ENCODE data around the gene NRP2. TPM values are rescaled to one million over a fixed set of nuclear protein-coding genes. Genes with fewer than 3 reads are reported as not detected.

NRP2 gene
- total RNA-seq, 4 donors from 2014 or later: 35.9 to 156 (median 114) TPM

DNA sequence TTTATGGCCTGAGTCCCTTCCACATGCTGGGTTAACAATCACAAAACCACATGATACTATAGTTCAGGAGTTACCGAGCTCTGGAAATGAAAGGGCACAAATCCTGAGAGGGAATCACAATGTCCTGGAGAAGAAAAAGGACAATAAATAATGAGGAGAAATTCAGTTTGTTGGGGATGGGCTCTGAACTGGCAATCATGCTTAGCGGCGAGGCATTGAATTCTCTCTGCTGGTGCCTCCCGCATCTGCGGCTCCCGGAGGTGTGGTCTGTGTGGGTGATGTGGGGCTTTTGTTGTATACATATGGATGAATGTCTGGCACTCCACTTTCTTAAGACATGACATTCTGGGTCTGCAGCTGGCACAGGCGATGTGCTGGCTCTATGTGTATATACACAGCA lies 46.1 kb downstream of the NRP2 start:
- peak overlapping the region; percentile 82 to 91 for H3K27ac ChIP-seq
- intact Hi-C loops (cut with DNase I; ENCODE audit: low total_unique reads): no loop called here
- DNase-seq: no peak
- H3K9me3 ChIP-seq: no peaks in the 10 kb centered on the region
- TF ChIP-seq, protein P1, sequence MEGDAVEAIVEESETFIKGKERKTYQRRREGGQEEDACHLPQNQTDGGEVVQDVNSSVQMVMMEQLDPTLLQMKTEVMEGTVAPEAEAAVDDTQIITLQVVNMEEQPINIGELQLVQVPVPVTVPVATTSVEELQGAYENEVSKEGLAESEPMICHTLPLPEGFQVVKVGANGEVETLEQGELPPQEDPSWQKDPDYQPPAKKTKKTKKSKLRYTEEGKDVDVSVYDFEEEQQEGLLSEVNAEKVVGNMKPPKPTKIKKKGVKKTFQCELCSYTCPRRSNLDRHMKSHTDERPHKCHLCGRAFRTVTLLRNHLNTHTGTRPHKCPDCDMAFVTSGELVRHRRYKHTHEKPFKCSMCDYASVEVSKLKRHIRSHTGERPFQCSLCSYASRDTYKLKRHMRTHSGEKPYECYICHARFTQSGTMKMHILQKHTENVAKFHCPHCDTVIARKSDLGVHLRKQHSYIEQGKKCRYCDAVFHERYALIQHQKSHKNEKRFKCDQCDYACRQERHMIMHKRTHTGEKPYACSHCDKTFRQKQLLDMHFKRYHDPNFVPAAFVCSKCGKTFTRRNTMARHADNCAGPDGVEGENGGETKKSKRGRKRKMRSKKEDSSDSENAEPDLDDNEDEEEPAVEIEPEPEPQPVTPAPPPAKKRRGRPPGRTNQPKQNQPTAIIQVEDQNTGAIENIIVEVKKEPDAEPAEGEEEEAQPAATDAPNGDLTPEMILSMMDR (IDR thresholded peaks at IDR 0.05): no peak
- no peak for TF ChIP-seq POLR2A (IDR thresholded peaks at IDR 0.05)
- H3K27me3 ChIP-seq: no peaks in the 10 kb centered on the region
- peaks cover 3 to 4% of the 10 kb centered on the region in 2 donors for H3K4me1 ChIP-seq
- no peaks in the 10 kb centered on the region for H3K36me3 ChIP-seq
- H3K4me3 ChIP-seq: no peak overlapping the region

DNA sequence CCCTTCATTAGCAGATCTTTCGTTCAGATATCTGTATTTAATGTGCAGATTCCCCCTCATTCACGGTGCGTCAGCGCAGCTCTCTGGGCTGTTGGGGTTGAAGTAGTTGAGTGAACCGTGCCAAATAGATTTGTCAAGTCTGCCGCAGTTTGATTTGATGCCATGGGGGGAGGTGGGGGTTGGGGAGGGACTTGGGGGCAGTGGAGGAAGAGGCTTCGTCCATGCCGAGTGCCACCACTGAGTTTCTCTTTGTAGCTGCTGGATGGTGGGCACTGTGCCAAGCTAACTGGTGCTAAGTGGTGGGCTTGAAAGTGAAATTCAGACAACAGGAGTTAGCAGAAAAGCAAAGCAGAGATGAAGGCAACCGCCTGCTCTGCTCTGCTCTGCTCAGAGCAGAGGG lies 47.9 kb downstream of the NRP2 start:
- Histone ChIP-seq H3K27me3 (no peaks in the 10 kb centered on the region), H3K27ac (peak overlapping the region; percentile 82 to 91), H3K4me3 (no peak overlapping the region), H3K9me3 (no peaks in the 10 kb centered on the region), H3K4me1 (peaks cover 3 to 4% of the 10 kb centered on the region in 2 donors), H3K36me3 (no peaks in the 10 kb centered on the region)
- peak in 1 of 2 donors; percentile 48 for DNase-seq
- TF ChIP-seq, protein P1 (IDR thresholded peaks at IDR 0.05): no peak
- no peak for TF ChIP-seq POLR2A (IDR thresholded peaks at IDR 0.05)
- intact Hi-C loops (cut with DNase I; ENCODE audit: low total_unique reads): no loop called here

DNA sequence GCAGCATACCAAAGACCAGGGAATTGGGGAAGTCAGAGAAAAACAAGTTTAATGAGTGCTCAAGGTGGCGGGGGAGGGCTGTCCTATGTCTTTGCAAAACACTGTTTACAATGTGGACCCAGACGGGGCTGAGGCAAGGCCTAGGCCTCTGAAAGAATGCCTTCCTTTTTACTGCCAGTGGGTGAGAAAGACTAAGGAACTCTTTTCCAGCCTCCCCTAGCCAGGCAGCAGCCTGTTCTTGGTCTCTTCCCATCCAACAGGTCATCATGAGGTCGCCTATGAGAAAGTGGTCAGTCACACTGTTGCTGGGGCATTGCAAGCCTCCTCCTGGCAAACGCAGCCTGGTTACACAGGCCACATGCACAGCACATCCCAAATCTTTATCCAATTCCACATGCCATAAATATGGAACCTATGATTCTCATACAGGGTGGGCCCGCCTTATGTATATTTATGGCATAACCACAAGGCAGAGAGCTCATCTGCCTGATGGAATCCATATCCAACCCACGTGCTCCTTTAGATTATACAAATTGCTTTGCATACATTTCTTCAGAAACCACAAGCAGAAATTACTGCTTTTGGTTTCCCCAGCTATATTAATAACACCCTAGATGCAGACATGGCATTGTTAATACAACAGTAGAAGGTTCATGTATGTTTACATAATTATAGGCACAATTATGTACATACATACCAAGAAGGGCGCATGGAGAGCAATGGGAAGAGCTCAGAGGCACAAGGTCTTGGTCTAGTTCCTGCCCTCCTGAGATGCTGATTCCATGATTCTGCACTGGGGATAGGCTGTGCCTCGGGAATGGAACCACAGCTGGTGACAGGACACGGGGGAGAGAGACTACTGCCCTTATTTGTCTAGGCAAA lies 48.6 kb downstream of the NRP2 start:
- no peaks in the 10 kb centered on the region for H3K36me3 ChIP-seq
- H3K27ac ChIP-seq: peak overlapping the region; percentile 82 to 91

DNA sequence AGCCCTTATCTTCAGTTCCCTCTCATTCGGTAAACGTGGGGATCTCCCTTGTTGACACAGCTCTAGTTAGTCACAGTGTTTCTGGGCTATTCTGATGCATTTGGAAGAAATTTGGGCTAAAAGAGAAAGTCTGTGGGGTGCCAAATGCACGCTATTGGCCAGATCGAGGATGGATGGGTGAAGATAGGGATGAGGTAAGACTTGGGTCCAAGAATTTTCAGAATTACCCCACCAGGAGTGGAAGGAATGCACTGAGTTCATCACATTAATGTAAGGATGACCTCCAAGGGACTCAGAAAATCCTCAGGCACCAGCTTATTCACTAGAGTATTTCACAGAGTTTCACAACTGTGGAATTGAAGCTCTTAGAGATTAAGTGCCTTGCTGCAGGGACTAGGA lies 49.3 kb downstream of the NRP2 start:
- H3K4me1 ChIP-seq: peaks cover 3 to 4% of the 10 kb centered on the region in 2 donors
- no peak overlapping the region for H3K4me3 ChIP-seq
- TF ChIP-seq POLR2A (IDR thresholded peaks at IDR 0.05): no peak
- TF ChIP-seq, protein P1 (IDR thresholded peaks at IDR 0.05): no peak
- intact Hi-C loops (cut with DNase I; ENCODE audit: low total_unique reads): no loop called here
- H3K27ac ChIP-seq: peak overlapping the region; percentile 82 to 91
- H3K27me3 ChIP-seq: no peaks in the 10 kb centered on the region
- H3K9me3 ChIP-seq: no peaks in the 10 kb centered on the region
- H3K36me3 ChIP-seq: no peaks in the 10 kb centered on the region
- DNase-seq: no peak

More for the DNA sequence above, 48.6 kb downstream of the NRP2 start:
- intact Hi-C loops (cut with DNase I; ENCODE audit: low total_unique reads): no loop called here
- Histone ChIP-seq H3K4me1 (peaks cover 3 to 4% of the 10 kb centered on the region in 2 donors), H3K27me3 (no peaks in the 10 kb centered on the region), H3K4me3 (no peak overlapping the region), H3K9me3 (no peaks in the 10 kb centered on the region)
- no peak for DNase-seq
- no peak for TF ChIP-seq POLR2A (IDR thresholded peaks at IDR 0.05)
- TF ChIP-seq, protein P1 (IDR thresholded peaks at IDR 0.05): no peak

DNA sequence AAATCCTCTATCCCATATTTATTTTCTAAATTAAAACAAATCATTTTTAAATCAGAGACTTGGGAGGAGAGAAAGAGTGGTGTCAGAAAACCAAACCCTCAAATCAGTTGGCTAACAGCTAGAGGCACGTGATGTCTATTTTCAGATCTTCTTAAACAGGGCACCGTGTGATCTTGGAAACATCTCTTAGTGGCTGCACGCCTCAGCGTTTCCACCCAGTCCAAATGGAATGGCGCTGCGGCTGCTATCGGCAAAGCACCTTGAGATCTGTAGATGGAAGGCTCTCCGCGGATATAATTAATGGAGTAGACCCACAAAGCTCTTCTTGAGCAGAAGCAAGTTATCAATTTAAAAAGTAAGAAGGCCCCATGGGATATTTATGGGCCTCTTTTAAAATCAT lies 50.0 kb downstream of the NRP2 start:
- no peak for DNase-seq
- H3K27me3 ChIP-seq: no peaks in the 10 kb centered on the region
- peaks cover 3 to 4% of the 10 kb centered on the region in 2 donors for H3K4me1 ChIP-seq
- TF ChIP-seq, protein P1 (IDR thresholded peaks at IDR 0.05): no peak
- TF ChIP-seq POLR2A (IDR thresholded peaks at IDR 0.05): no peak
- no peaks in the 10 kb centered on the region for H3K9me3 ChIP-seq
- H3K4me3 ChIP-seq: no peak overlapping the region
- intact Hi-C loops (cut with DNase I; ENCODE audit: low total_unique reads): no loop called here
- H3K36me3 ChIP-seq: no peaks in the 10 kb centered on the region
- peak overlapping the region; percentile 82 to 91 for H3K27ac ChIP-seq
